Hematopoietic multipotent progenitor cell treated with erythropoietin and hydrocortisone succinate and interleukin-3 and kit ligand, for 15 days (in vitro differentiated cells): Measurements from ENCODE around the gene NANOGP8.
"Not testable (repeated sequence)": the region's sequence is repeated elsewhere in the genome, so short reads cannot be mapped to it uniquely, and the experiment has no call there.

Experiments used
- DNase-seq: peaks from one replicate; pipeline ENCODE4 v3.0.0-alpha.2; 2015; ENCODE audit warnings: low spot score

NANOGP8 gene

GRCh38 chr15:35085176-35085919, at the start of gene NANOGP8:
Gene NANOGP8, minus strand, starts transcription at chr15:35085295. Its CDS starts 185 bp downstream, at chr15:35085110.
- DNase-seq, result not testable (repeated sequence)

- no peak for DNase-seq
These were observed 49.2 kb upstream of the NANOGP8 start for GRCh38 chr15:35134299-35134698.

GRCh38 chr15:35130245-35130644, 45.1 kb upstream of the NANOGP8 start:
- DNase-seq, result no peak

GRCh38 chr15:35129361-35129760, 44.3 kb upstream of the NANOGP8 start:
- DNase-seq, result no peak

GRCh38 chr15:35127717-35128116, 42.6 kb upstream of the NANOGP8 start:
- no peak for DNase-seq

- no peak for DNase-seq
These were observed 41.1 kb upstream of the NANOGP8 start for GRCh38 chr15:35126236-35126635.

- DNase-seq, result no peak
These were observed 38.6 kb upstream of the NANOGP8 start for GRCh38 chr15:35123743-35124142.

GRCh38 chr15:35121611-35122359, 36.7 kb upstream of the NANOGP8 start:
- no peak for DNase-seq

GRCh38 chr15:35120173-35120572, 35.1 kb upstream of the NANOGP8 start:
- DNase-seq, result no peak

- DNase-seq, result no peak
These were observed 33.9 kb upstream of the NANOGP8 start for GRCh38 chr15:35118960-35119359.

- no peak for DNase-seq
These were observed 32.6 kb upstream of the NANOGP8 start for GRCh38 chr15:35117543-35118265.

- no peak for DNase-seq
These were observed 30.1 kb upstream of the NANOGP8 start for GRCh38 chr15:35115155-35115725.

GRCh38 chr15:35112346-35112745, 27.3 kb upstream of the NANOGP8 start:
- no peak for DNase-seq

- no peak for DNase-seq
These were observed 26.8 kb upstream of the NANOGP8 start for GRCh38 chr15:35111861-35112260.

GRCh38 chr15:35108453-35108852, 23.4 kb upstream of the NANOGP8 start:
- DNase-seq, result no peak

GRCh38 chr15:35107561-35107960, 22.5 kb upstream of the NANOGP8 start:
- DNase-seq, result no peak

- DNase-seq, result no peak
These were observed 22.0 kb upstream of the NANOGP8 start for GRCh38 chr15:35107122-35107521.

GRCh38 chr15:35104526-35105147, 19.5 kb upstream of the NANOGP8 start:
- no peak for DNase-seq

- DNase-seq, result no peak
These were observed 17.1 kb upstream of the NANOGP8 start for GRCh38 chr15:35102186-35102585.

- no peak for DNase-seq
These were observed 16.2 kb upstream of the NANOGP8 start for GRCh38 chr15:35101335-35101734.

GRCh38 chr15:35098737-35099136, 13.6 kb upstream of the NANOGP8 start:
- no peak for DNase-seq

- DNase-seq, result no peak
These were observed 10.8 kb upstream of the NANOGP8 start for GRCh38 chr15:35095941-35096340.
